A673 (cell line): ENCODE results near the gene HERC3. TPM values are rescaled to one million over a fixed set of nuclear protein-coding genes. Genes with fewer than 3 reads are reported as not detected.

Source experiments
- BruUV-seq: library from RNA; stranded (reverse); fragments of 400-500 nt; replicated peaks from 2 replicates; lab custom pipeline; 2021; lab: Mats Ljungman, UMichigan
- CTCF ChIA-PET: fragments of 300-600 bp; sonication (Branson Sonifier 250); formaldehyde crosslinking; loops from one replicate; lab custom pipeline; 2022; ENCODE audit warnings: antibody characterized with exemption; lab: Charles Lee
- POLR2A ChIA-PET: fragments of 300-600 bp; sonication (Branson Sonifier 250); formaldehyde crosslinking; loops from one replicate; lab custom pipeline; 2022; ENCODE audit warnings: antibody characterized with exemption; ENCODE audit not compliant: low non-redundant PET; lab: Charles Lee
- DNase-seq: peaks from one replicate; pipeline ENCODE4 v3.0.0-alpha.2; 2015; ENCODE audit warnings: low spot score
- H3K27ac ChIP-seq: fragments of 200-600 bp; sonication (generic); 2 replicates; pipeline ENCODE4 v1.5.1; 2016; ENCODE audit warnings: mixed run types, low read depth, mild to moderate bottlenecking, mixed read lengths, antibody characterized with exemption, low read length; ENCODE audit not compliant: poor library complexity, severe bottlenecking
- H3K27me3 ChIP-seq: fragments of 200-600 bp; sonication (generic); replicated peaks from 2 replicates; pipeline ENCODE4 v1.6.1; 2017; ENCODE audit warnings: mixed run types, low read depth, mild to moderate bottlenecking, mixed read lengths, antibody characterized with exemption, low read length; ENCODE audit not compliant: insufficient read depth, poor library complexity
- H3K36me3 ChIP-seq: fragments of 200-600 bp; sonication (generic); 2 replicates; pipeline ENCODE4 v1.6.1; 2016; ENCODE audit warnings: mixed run types, mild to moderate bottlenecking, mixed read lengths, antibody characterized with exemption, low read length; ENCODE audit not compliant: insufficient read depth, poor library complexity, severe bottlenecking
- H3K4me1 ChIP-seq: fragments of 200-600 bp; sonication (generic); 2 replicates; pipeline ENCODE4 v1.6.1; 2017; ENCODE audit warnings: mixed run types, mild to moderate bottlenecking, mixed read lengths, antibody characterized with exemption, low read length; ENCODE audit not compliant: insufficient read depth, poor library complexity, severe bottlenecking
- H3K4me3 ChIP-seq: fragments of 200-600 bp; sonication (generic); 2 replicates; pipeline ENCODE4 v1.5.1; 2016; ENCODE audit warnings: low read depth, mixed run types, mild to moderate bottlenecking, mixed read lengths, low read length; ENCODE audit not compliant: poor library complexity, severe bottlenecking
- H3K9me3 ChIP-seq: fragments of 200-600 bp; sonication (generic); 2 replicates; pipeline ENCODE4 v1.6.1; 2016; ENCODE audit warnings: mixed run types, low read depth, mild to moderate bottlenecking, mixed read lengths, antibody characterized with exemption, low read length; ENCODE audit not compliant: poor library complexity, severe bottlenecking
- EZH2 ChIP-seq: fragments of 200-600 bp; sonication (generic); IDR thresholded peaks from 2 replicates; pipeline ENCODE4 v1.6.1; 2017; ENCODE audit warnings: borderline replicate concordance, low read depth, mild to moderate bottlenecking, mixed read lengths, antibody characterized with exemption, low read length; ENCODE audit not compliant: poor library complexity, severe bottlenecking
- intact Hi-C: fragments of 100-400 bp; cut with micrococcal nuclease; formaldehyde crosslinking; loops from one replicate; pipeline ENCODE4 v1.10.0; 2022; ENCODE audit not compliant: unreplicated experiment
- total RNA-seq: library from RNA; stranded (reverse); gene quantifications from 2 replicates; pipeline ENCODE4 v1.2.3, GENCODE V29; 2021
- TF ChIP-seq, protein P1 (sequence below): fragments of 300-800, 200-600 bp; sonication (generic); conservative IDR thresholded peaks from 2 replicates; pipeline ENCODE4 v1.5.1; 2017; ENCODE audit warnings: low read depth, mild to moderate bottlenecking, antibody characterized with exemption, low read length, moderate library complexity, mixed read lengths

Gene HERC3
- total RNA-seq, 1 experiment from 2014 or later, result 0.71 TPM

DNA sequence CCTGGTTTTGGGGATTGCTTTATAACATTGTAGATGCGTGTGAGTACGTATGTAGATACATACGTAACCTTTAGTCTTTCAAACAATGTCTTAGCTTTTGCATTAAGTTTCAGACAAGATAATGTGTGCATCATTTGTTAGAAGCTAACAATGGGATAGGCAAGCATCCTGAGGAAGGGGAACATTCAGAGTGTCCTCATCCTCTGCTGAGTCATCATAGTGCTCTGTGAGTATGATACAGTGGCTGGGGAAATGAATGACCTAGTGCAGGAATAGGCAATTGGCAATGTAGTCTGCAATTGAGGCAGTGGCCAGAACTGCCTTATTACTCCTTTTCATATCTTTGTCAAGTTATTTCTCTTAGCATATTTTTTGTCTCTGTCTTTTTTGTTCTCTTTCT is 98.1 kb downstream of the HERC3 start:
- H3K9me3 ChIP-seq, result no peaks in the 10 kb centered on the region
- H3K4me1 ChIP-seq, result no peaks in the 10 kb centered on the region
- POLR2A ChIA-PET, result interaction anchor here (0.7 kb wide), 1 partner anchor 85 kb away, joined by 4 read pairs; no protein-coding TSS in a partner anchor
- H3K27ac ChIP-seq, result no peak overlapping the region
- intact Hi-C loops, result no loop called here
- no peak overlapping the region for H3K4me3 ChIP-seq
- no TSS peak for BruUV-seq
- TF ChIP-seq, protein P1, sequence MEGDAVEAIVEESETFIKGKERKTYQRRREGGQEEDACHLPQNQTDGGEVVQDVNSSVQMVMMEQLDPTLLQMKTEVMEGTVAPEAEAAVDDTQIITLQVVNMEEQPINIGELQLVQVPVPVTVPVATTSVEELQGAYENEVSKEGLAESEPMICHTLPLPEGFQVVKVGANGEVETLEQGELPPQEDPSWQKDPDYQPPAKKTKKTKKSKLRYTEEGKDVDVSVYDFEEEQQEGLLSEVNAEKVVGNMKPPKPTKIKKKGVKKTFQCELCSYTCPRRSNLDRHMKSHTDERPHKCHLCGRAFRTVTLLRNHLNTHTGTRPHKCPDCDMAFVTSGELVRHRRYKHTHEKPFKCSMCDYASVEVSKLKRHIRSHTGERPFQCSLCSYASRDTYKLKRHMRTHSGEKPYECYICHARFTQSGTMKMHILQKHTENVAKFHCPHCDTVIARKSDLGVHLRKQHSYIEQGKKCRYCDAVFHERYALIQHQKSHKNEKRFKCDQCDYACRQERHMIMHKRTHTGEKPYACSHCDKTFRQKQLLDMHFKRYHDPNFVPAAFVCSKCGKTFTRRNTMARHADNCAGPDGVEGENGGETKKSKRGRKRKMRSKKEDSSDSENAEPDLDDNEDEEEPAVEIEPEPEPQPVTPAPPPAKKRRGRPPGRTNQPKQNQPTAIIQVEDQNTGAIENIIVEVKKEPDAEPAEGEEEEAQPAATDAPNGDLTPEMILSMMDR, result no peak
- TF ChIP-seq EZH2, result no peak
- DNase-seq, result peak; percentile 3
- H3K27me3 ChIP-seq, result no peaks in the 10 kb centered on the region
- H3K36me3 ChIP-seq, result no peaks in the 10 kb centered on the region
- CTCF ChIA-PET, result interaction anchor here (0.5 kb wide), 1 partner anchor 17 kb away, joined by 3 read pairs; no protein-coding TSS in a partner anchor

- intact Hi-C loops, result no loop called here
- CTCF ChIA-PET, result no interaction called here
Observed at GRCh38 chr4:88693792-88694191, 101.5 kb downstream of the HERC3 start.

GRCh38 chr4:88696630-88697029 is 104.3 kb downstream of the HERC3 start:
- BruUV-seq, result no TSS peak
- intact Hi-C loops, result no loop called here
- POLR2A ChIA-PET, result no interaction called here

More at GRCh38 chr4:88693792-88694191, 101.5 kb downstream of the HERC3 start:
- Histone ChIP-seq H3K4me1 (no peaks in the 10 kb centered on the region), H3K4me3 (no peak overlapping the region), H3K27me3 (no peaks in the 10 kb centered on the region), H3K27ac (no peak overlapping the region), H3K9me3 (no peaks in the 10 kb centered on the region), H3K36me3 (no peaks in the 10 kb centered on the region)
- TF ChIP-seq, protein P1, result no peak
- no peak for TF ChIP-seq EZH2
- BruUV-seq, result no TSS peak
- POLR2A ChIA-PET, result no interaction called here
- no peak for DNase-seq

More at GRCh38 chr4:88696630-88697029, 104.3 kb downstream of the HERC3 start:
- no peak for DNase-seq
- Histone ChIP-seq H3K27me3 (no peaks in the 10 kb centered on the region), H3K36me3 (no peaks in the 10 kb centered on the region), H3K9me3 (no peaks in the 10 kb centered on the region), H3K27ac (no peak overlapping the region), H3K4me1 (no peaks in the 10 kb centered on the region), H3K4me3 (no peak overlapping the region)
- CTCF ChIA-PET, result no interaction called here
- no peak for TF ChIP-seq EZH2
- TF ChIP-seq, protein P1, result no peak
